Mucosa of gallbladder (tissue), 1 donor: ENCODE results near the gene BCKDHB. TPM values are rescaled to one million over a fixed set of nuclear protein-coding genes. Genes with fewer than 3 reads are reported as not detected.

Experiments
- total RNA-seq: library from RNA; stranded (reverse); gene quantifications from one replicate; pipeline ENCODE4 v1.2.1, GENCODE V29; 2021
- donor health status: DM: no; HTN: no; CAD: no.

BCKDHB gene
- total RNA-seq, 1 donor from 2014 or later: 20.9 TPM

Other genes starting within 250 kb of the BCKDHB start
- gene ELOVL4, start 159.1 kb upstream of the BCKDHB start, total RNA-seq: 1.5 TPM
- 0.92 TPM for gene TTK, start 102.0 kb upstream of the BCKDHB start, total RNA-seq